Neuronal stem cell (in vitro differentiated cells): ENCODE measurements around the gene ALG6.

Experiments
- DNase-seq: peaks from one replicate; pipeline ENCODE4 v3.0.0-alpha.2; 2013; ENCODE audit warnings: low spot score
- H2AFZ ChIP-seq: one replicate; pipeline ENCODE4 v1.6.1; 2013; ENCODE audit warnings: mild to moderate bottlenecking, low read length, inconsistent platforms
- H2AK5ac ChIP-seq: 2 replicates; pipeline ENCODE4 v1.6.1; 2013; ENCODE audit warnings: low read depth, mild to moderate bottlenecking, inconsistent platforms, low read length, moderate library complexity, mixed read lengths
- H2BK120ac ChIP-seq: 2 replicates; pipeline ENCODE4 v1.6.1; 2013; ENCODE audit warnings: low read depth, mild to moderate bottlenecking, inconsistent platforms, low read length, moderate library complexity, mixed read lengths
- H2BK12ac ChIP-seq: one replicate; pipeline ENCODE4 v1.6.1; 2013; ENCODE audit warnings: low read length, inconsistent platforms
- H2BK15ac ChIP-seq: 2 replicates; pipeline ENCODE4 v1.6.1; 2013; ENCODE audit warnings: mild to moderate bottlenecking, low read length, inconsistent platforms, mixed read lengths
- H2BK5ac ChIP-seq: one replicate; pipeline ENCODE4 v1.6.1; 2013; ENCODE audit warnings: inconsistent platforms, mild to moderate bottlenecking, low read length, moderate library complexity
- H3K14ac ChIP-seq: one replicate; pipeline ENCODE4 v1.6.1; 2013; ENCODE audit warnings: low read length, inconsistent platforms
- H3K18ac ChIP-seq: 2 replicates; pipeline ENCODE4 v1.6.1; 2013; ENCODE audit warnings: low read length, inconsistent platforms
- H3K23ac ChIP-seq: 2 replicates; pipeline ENCODE4 v1.6.1; 2013; ENCODE audit warnings: low read depth, mild to moderate bottlenecking, mixed read lengths, low read length, inconsistent platforms; ENCODE audit not compliant: poor library complexity
- H3K27ac ChIP-seq: replicated peaks from 3 replicates; pipeline ENCODE4 v1.5.1; 2013; ENCODE audit warnings: low read length, inconsistent platforms
- H3K27me3 ChIP-seq, 3 experiments: 2 replicates each; pipeline ENCODE4 v1.6.1; 2013; ENCODE audit warnings: low read length in 3 of 3, mild to moderate bottlenecking in 2 of 3, inconsistent platforms in 1 of 3, low read depth in 1 of 3, mixed read lengths in 1 of 3, moderate library complexity in 1 of 3; ENCODE audit not compliant: control insufficient read depth in 3 of 3, insufficient read depth in 3 of 3
- H3K36me3 ChIP-seq, 2 donors: replicated peaks in 1 of 2; 2 replicates each; pipeline ENCODE4 v1.6.1; 2013; ENCODE audit warnings: low read length in 2 of 2; ENCODE audit not compliant: control insufficient read depth in 2 of 2, insufficient read depth in 2 of 2
- H3K4ac ChIP-seq: 2 replicates; pipeline ENCODE4 v1.6.1; 2013; ENCODE audit warnings: inconsistent platforms, mild to moderate bottlenecking, low read length, moderate library complexity
- H3K4me1 ChIP-seq, 2 donors: 1 replicate in 1 of 2; 2 replicates in 1 of 2; pipeline ENCODE4 v1.6.1; 2013; ENCODE audit warnings: low read length in 2 of 2, low read depth in 1 of 2; ENCODE audit not compliant: control insufficient read depth in 2 of 2, insufficient read depth in 1 of 2
- H3K4me2 ChIP-seq: one replicate; pipeline ENCODE4 v1.6.1; 2013; ENCODE audit warnings: mild to moderate bottlenecking, low read length, inconsistent platforms; ENCODE audit not compliant: insufficient read depth, poor library complexity, severe bottlenecking
- H3K4me3 ChIP-seq, 2 donors: 2 replicates each; pipeline ENCODE4 v1.5.1; 2013; ENCODE audit warnings: low read length in 2 of 2, mild to moderate bottlenecking in 2 of 2, inconsistent platforms in 1 of 2, moderate library complexity in 1 of 2
- H3K79me1 ChIP-seq: one replicate; pipeline ENCODE4 v1.6.1; 2013; ENCODE audit warnings: low read depth, mild to moderate bottlenecking, inconsistent platforms, low read length, moderate library complexity
- H3K9ac ChIP-seq: one replicate; pipeline ENCODE4 v1.6.1; 2013; ENCODE audit warnings: mild to moderate bottlenecking, low read depth, low read length, inconsistent platforms; ENCODE audit not compliant: poor library complexity
- H3K9me3 ChIP-seq, 2 donors: replicated peaks in 1 of 2; 2 replicates each; pipeline versions ENCODE3 to v1.6.1; 2013; ENCODE audit warnings: low read length in 2 of 2, mild to moderate bottlenecking in 2 of 2, inconsistent platforms in 1 of 2, low read depth in 1 of 2, mixed read lengths in 1 of 2, moderate library complexity in 1 of 2; ENCODE audit not compliant: control insufficient read depth in 2 of 2, insufficient read depth in 1 of 2
- H4K8ac ChIP-seq: one replicate; pipeline ENCODE4 v1.6.1; 2013; ENCODE audit warnings: low read depth, mild to moderate bottlenecking, inconsistent platforms, low read length, moderate library complexity
- H4K91ac ChIP-seq: one replicate; pipeline ENCODE4 v1.6.1; 2013; ENCODE audit warnings: low read length, low read depth, mild to moderate bottlenecking, inconsistent platforms; ENCODE audit not compliant: poor library complexity
- WGBS, 2 donors: extraction: QIAGEN DNeasy Blood & Tissue Kit; methylation state at CpG; one replicate each; pipeline ENCODE4 v1.1.7; 2013; ENCODE audit warnings: missing lambda C conversion rate in 2 of 2, mixed read lengths in 1 of 2; ENCODE audit not compliant: insufficient read length in 2 of 2, insufficient replicate concordance in 1 of 2; ENCODE audit errors: extremely low coverage in 2 of 2; 5-methylcytosine and 5-hydroxymethylcytosine counted together

ALG6 gene

GRCh38 chr1:63461661-63462230 is 94.3 kb downstream of the ALG6 start:
- H2BK120ac ChIP-seq: no peak overlapping the region

GRCh38 chr1:63463248-63463647 is 95.8 kb downstream of the ALG6 start:
- Histone ChIP-seq H2AFZ (no peak overlapping the region), H3K14ac (no peak overlapping the region), H3K27me3 (no peaks in the 10 kb centered on the region), H3K23ac (no peak overlapping the region), H4K8ac (no peak overlapping the region), H3K4ac (no peak overlapping the region), H4K91ac (no peak overlapping the region), H3K36me3 (peaks cover 2 to 22% of the 10 kb centered on the region in 2 donors), H3K4me2 (no peak overlapping the region), H3K18ac (no peak overlapping the region), H2AK5ac (no peak overlapping the region), H3K4me1 (no peaks in the 10 kb centered on the region), H3K4me3 (no peak overlapping the region), H2BK120ac (no peak overlapping the region), H2BK15ac (no peak overlapping the region), H3K9ac (no peak overlapping the region), H2BK12ac (no peak overlapping the region), H3K79me1 (no peaks in the 10 kb centered on the region), H3K9me3 (peaks cover 2 to 15% of the 10 kb centered on the region in 2 donors), H3K27ac (no peak overlapping the region), H2BK5ac (no peak overlapping the region)
- DNase-seq: no peak
- no CpG with 5 or more reads among the region's 3 CpGs for WGBS, 2 donors

More at GRCh38 chr1:63461661-63462230, 94.3 kb downstream of the ALG6 start:
- Histone ChIP-seq H2BK15ac (no peak overlapping the region), H3K4me2 (no peak overlapping the region), H3K27me3 (no peaks in the 10 kb centered on the region), H3K4ac (no peak overlapping the region), H3K79me1 (no peaks in the 10 kb centered on the region), H3K14ac (no peak overlapping the region), H3K23ac (no peak overlapping the region), H3K27ac (no peak overlapping the region), H3K9me3 (peaks cover 2 to 15% of the 10 kb centered on the region in 2 donors), H2AFZ (no peak overlapping the region), H3K9ac (no peak overlapping the region), H2BK5ac (no peak overlapping the region), H4K91ac (no peak overlapping the region), H2BK12ac (no peak overlapping the region), H3K4me3 (no peak overlapping the region), H3K4me1 (no peaks in the 10 kb centered on the region), H3K18ac (no peak overlapping the region), H3K36me3 (peaks cover 0 to 24% of the 10 kb centered on the region in 2 donors), H4K8ac (no peak overlapping the region), H2AK5ac (no peak overlapping the region)
- no CpG with 5 or more reads among the region's 1 CpG for WGBS, 2 donors
- DNase-seq: no peak

- Histone ChIP-seq H2AFZ (no peak overlapping the region), H3K27me3 (no peaks in the 10 kb centered on the region), H2AK5ac (no peak overlapping the region), H3K18ac (no peak overlapping the region), H3K14ac (no peak overlapping the region), H3K9ac (no peak overlapping the region), H3K9me3 (peaks cover 2 to 15% of the 10 kb centered on the region in 2 donors), H2BK15ac (no peak overlapping the region), H3K4ac (no peak overlapping the region), H3K4me1 (no peaks in the 10 kb centered on the region), H3K4me3 (no peak overlapping the region), H3K4me2 (no peak overlapping the region), H3K79me1 (no peaks in the 10 kb centered on the region), H4K8ac (no peak overlapping the region), H2BK120ac (no peak overlapping the region), H3K23ac (no peak overlapping the region), H2BK5ac (no peak overlapping the region), H3K36me3 (peaks cover 2 to 20% of the 10 kb centered on the region in 2 donors), H2BK12ac (no peak overlapping the region), H4K91ac (no peak overlapping the region), H3K27ac (no peak overlapping the region)
- no peak for DNase-seq
- no CpG with 5 or more reads among the region's 7 CpGs for WGBS, 2 donors
Observed at GRCh38 chr1:63466181-63466580, 98.8 kb downstream of the ALG6 start.

GRCh38 chr1:63466759-63467158 is 99.3 kb downstream of the ALG6 start:
- peaks cover 2 to 15% of the 10 kb centered on the region in 2 donors for H3K36me3 ChIP-seq
- DNase-seq: no peak

More at GRCh38 chr1:63466759-63467158, 99.3 kb downstream of the ALG6 start:
- Histone ChIP-seq H3K79me1 (no peaks in the 10 kb centered on the region), H3K27ac (no peak overlapping the region), H3K9me3 (peaks cover 0 to 9% of the 10 kb centered on the region in 2 donors), H2BK5ac (no peak overlapping the region), H3K9ac (no peak overlapping the region), H2BK120ac (no peak overlapping the region), H4K8ac (no peak overlapping the region), H3K4ac (no peak overlapping the region), H3K23ac (no peak overlapping the region), H2BK12ac (no peak overlapping the region), H4K91ac (no peak overlapping the region), H3K18ac (no peak overlapping the region), H3K14ac (no peak overlapping the region), H2AK5ac (no peak overlapping the region), H3K27me3 (no peaks in the 10 kb centered on the region), H3K4me1 (no peaks in the 10 kb centered on the region), H3K4me3 (no peak overlapping the region), H2BK15ac (no peak overlapping the region), H2AFZ (no peak overlapping the region), H3K4me2 (no peak overlapping the region)
- WGBS, 2 donors: no CpG with 5 or more reads among the region's 3 CpGs
